GDM1 (cell line): ENCODE data around the gene ALK.

Experiments used
- DNase-seq: peaks from one replicate; lab custom pipeline; 2025; lab: John Stamatoyannopoulos, UW

ALK gene

GRCh38 chr2:29789911-29790485 is 131.4 kb downstream of the ALK start:
- no peak for DNase-seq

DNA sequence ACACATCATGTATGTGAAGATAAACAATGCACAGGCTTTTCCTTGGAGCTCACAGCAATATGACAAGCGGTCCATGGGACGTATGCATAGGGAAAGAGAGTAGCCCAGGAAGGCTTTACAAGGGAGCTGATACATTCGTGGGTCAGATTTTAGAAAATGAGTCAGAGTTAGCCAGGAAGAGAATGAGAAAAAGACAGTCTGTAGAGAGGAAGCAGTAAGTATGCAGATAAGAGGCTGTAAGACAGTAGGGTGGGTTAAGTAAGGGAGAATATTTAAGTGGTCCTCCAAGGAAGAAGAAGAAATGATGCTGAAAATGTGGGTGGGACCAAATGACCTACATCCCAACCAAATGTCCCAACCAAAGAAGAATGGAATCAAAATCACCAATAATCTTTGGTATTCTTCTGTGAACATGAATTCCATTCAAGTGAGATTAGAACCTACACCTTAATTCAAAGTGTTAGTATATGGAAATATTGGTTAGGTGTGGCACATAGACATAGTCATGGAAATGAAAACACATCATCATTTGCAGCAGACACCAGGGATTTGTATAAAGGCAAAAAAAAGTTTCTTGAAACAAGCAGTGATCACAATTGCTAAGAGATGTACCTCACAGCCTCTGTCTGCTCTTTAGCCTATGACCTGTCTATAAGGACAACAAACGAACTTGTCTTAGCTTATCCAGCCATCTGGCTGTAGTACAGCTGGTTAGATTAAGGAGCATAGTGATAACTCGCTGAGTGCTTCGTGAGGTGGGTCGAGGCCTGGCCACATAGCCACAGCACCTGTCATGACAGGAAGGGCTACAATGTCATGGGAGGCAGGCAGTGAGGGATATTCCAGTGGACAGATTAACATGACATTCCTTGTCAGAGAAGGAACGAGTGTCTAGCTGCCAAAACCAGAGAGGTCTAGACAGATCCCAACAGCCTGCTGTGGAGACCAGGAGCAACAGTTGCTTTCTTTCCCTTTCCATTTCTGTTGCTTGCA is 133.6 kb downstream of the ALK start:
- DNase-seq, result no peak

- no peak for DNase-seq
These were observed 135.0 kb downstream of the ALK start for GRCh38 chr2:29786361-29786760.

DNA sequence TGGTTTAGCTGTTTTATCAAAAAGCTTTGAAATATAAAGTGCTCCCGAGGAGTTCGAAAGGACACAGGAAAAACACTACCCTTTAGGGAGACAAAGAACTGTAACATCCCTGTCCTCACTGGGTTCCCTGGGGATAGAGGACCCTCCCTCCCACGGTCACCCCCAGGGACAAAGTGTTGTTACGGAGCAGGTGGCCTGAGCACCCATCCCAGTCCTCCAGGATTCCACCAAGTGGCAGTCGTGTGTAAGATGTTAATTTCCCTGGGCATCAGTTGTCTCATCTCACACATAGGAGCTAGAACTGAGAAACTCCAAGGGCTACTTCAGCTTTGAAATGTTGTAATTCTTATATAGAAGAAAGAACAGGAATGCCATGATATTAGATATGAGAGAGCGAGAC is 137.7 kb downstream of the ALK start:
- DNase-seq, result no peak

DNA sequence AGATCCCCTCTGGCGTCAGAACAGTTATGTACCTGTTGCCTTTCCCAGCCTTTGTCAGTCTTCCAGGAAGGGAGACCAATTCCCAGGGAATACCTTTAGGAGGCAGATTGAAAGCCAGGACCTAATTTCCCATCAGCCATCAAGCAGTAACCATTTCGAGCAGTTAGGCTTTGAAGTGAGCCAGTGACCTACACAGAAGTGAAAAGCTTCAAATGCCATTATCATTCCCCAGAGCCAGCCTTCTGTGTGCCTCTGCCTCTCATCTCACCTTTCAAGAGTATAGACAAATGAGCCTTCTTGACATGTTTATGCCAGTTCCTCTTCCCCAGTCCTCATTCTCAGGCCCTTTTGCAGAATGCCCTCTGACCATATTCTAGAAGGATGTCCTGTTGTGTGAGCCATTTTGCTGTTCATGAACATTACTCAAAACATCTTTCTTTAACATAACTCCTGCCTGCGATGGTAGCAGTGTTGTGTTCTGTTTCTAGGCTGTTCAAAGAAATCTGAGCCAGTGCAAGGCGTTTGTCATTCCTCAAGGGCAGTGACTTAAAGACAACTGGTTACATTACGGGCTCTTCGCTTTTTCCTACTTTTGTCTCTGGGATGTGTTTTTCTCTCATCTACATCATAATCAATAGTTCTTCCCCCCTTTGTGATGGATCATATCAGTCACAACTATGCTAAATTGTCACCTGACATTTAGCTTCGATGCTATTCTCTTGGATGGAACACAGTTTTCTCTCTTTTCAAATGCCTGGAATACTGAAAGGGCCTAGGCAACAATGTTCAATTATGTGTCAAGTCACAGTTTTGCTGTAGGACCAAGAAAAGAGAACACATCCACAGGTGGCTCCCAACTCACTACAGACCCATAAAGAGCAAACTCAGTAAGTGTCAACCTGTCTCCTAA is 138.6 kb downstream of the ALK start:
- DNase-seq, result no peak

- DNase-seq, result no peak
These were observed 139.3 kb downstream of the ALK start for GRCh38 chr2:29782087-29782486.

DNA sequence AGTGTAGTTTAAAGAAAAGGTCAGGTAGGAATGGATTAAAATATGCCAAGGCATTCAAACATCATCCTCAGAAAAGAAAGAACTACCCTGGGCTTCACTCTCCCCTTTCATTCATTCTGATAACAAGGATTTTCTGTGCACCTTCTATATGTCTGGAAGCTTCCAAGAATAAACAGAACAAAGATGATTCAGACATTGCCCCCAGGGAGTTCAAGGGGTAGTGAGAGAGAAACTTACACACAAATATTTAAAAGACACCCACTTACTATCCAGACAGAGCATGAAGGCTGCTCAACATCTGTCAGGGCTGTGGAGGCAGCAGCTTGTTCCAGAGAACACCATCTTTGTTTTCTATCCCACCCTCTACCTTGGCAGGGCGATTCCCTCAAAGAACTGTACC is 140.5 kb downstream of the ALK start:
- DNase-seq, result no peak

- no peak for DNase-seq
These were observed 144.2 kb downstream of the ALK start for GRCh38 chr2:29777161-29777560.

- no peak for DNase-seq
These were observed 145.0 kb downstream of the ALK start for GRCh38 chr2:29776406-29776805.

DNA sequence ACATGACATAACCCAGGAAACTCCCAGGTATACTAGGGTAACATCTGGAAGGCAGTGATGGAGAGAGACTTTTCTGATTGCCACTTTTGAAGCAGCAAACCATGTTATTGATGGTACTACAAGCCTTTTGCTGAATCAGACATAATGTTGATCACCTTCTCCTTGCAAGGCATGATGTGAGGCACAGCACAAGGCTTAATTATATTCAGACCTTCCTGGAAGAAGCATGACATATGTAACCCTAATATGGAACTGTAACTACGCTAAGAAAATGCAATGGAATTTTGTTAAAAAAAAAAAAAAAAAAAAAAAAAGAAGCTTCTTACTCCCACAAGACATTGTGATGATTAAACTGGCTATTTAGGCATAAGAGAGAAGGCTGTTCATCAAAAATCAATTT is 145.4 kb downstream of the ALK start:
- DNase-seq, result no peak

GRCh38 chr2:29774624-29775023 is 146.8 kb downstream of the ALK start:
- DNase-seq, result no peak

DNA sequence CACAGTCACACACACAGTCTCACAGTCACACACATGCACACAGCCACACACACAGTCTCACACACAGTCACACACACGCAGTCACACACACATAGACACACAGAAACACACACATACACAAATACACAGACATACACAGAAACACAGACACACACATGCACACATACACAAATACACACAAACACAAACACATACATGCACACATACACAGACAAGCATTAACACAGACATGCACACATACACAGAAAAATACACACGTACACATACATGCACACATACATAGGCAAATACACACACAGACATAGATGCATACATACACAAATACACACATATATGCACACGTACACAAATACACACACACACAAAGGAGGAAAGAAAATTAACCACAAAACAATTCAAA is 150.5 kb downstream of the ALK start:
- no peak for DNase-seq

- no peak for DNase-seq
These were observed 151.5 kb downstream of the ALK start for GRCh38 chr2:29769847-29770246.

- no peak for DNase-seq
These were observed 153.6 kb downstream of the ALK start for GRCh38 chr2:29767606-29768335.

DNA sequence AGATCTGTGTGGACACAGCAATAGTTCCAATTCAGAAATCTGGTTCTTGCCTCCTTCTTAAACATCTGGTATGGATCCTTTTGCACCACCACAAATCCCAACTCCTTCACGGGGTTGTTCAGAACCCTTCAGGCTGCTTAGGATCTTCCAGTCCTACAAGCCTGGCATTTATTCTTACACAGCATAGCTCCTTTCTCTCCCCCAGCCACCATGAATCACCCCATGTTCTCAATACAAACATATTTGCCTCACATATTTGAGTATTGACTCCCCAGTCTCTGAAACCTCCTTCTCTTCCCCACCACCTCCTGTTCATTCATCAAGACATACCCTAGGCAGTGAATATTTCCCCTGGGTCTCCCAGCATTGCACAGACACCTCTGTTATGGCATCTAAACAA is 155.2 kb downstream of the ALK start:
- DNase-seq, result no peak

- no peak for DNase-seq
These were observed 155.7 kb downstream of the ALK start for GRCh38 chr2:29765721-29766120.

GRCh38 chr2:29763371-29763770 is 158.0 kb downstream of the ALK start:
- no peak for DNase-seq

DNA sequence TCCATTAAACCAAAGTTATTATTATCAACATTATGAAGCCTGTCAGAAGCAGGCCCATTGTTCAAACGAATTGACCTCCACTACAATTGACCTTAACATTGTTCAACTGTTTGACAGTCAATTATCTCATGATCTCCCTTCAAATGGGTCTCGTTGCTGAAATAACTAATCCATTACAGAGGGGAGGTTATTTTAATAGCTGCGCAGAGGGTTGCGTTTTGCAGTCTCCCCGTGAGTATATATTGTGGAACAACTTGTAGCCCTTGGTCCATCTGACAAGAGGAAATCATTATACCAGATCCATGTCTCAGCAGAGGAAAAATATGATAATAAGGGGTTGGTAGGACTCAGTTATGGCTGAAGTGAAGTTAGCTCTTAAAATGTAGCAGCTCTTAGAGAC is 159.1 kb downstream of the ALK start:
- no peak for DNase-seq

DNA sequence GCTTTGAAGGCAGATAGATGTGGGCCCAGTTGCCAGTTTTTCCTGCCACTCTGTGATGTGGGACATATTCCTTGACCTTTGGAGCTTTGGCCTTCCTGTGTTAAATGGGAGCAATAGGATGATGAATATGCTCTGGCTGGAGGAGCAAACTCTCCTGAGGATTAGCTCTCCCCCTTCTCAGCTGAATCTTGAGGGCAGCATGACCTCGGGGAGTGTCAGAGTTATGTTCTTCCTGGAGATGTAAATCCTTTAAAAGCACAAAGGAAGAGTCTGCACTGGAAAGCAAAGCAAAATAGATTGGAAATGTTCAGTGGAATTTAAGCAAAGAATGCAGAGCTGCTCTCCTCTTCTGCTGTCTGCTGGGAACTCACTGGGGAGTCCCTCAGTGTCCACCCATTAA is 160.1 kb downstream of the ALK start:
- no peak for DNase-seq

DNA sequence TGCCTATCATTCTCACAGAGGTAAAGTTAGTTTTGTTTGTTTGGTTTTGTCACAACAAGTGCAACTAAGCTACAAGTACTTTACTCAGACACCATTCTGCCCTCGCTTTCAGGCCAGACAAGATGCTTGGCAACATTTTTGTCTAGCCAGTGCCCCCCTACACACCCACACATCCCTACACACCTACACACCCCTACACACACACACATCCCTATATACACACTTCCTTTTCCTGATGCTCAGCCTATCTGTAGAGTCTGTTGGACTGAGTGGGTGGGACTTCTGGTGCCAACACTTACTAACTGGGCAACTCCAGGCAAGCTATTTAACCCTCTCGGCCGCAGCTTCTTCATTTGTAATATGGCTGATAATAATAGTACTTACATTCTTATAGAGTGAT is 161.4 kb downstream of the ALK start:
- no peak for DNase-seq

GRCh38 chr2:29759360-29759759 is 162.0 kb downstream of the ALK start:
- no peak for DNase-seq

DNA sequence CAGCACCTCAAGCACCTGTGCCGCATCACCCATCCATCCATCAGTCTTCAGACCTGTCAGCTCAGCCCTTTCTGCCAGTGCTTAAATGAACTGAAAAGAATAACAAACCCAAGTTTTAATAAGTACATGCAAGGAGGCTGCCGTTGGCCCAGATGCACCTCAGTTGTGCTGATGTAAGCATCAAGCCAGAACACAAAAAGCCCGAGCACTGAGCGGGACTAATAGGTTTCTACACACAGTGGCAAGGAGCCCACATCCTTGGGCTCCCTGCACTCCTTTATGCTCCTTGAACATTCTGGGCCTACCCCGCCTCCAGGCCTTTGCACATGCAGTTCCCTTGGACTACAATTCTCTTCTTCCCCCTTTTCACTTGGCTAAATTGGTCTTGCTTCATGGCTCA is 165.6 kb downstream of the ALK start:
- no peak for DNase-seq
